Panc1 (cell line): Measurements from ENCODE around the gene BCAS3. TPM values are rescaled to one million over a fixed set of nuclear protein-coding genes. Genes with fewer than 3 reads are reported as not detected.

Source experiments
- ATAC-seq: fragments of 200-7000 bp; cut with Tn5 transposase; 2 replicates; pipeline ENCODE4 v1.9.1; 2020; ENCODE audit warnings: mild to moderate bottlenecking, moderate library complexity
- BruUV-seq: library from RNA; stranded (reverse); fragments of 400-500 nt; replicated peaks from 2 replicates; lab custom pipeline; 2021; lab: Mats Ljungman, UMichigan
- CTCF ChIA-PET: fragments of 300-600 bp; sonication (Branson Sonifier 250); formaldehyde crosslinking; loops from one replicate; lab custom pipeline; 2022; ENCODE audit warnings: antibody characterized with exemption; lab: Charles Lee
- POLR2A ChIA-PET: fragments of 300-600 bp; sonication (Branson Sonifier 250); formaldehyde crosslinking; loops from one replicate; lab custom pipeline; 2022; ENCODE audit warnings: antibody characterized with exemption; lab: Charles Lee
- DNase-seq: peaks from one replicate; pipeline ENCODE4 v3.0.0-alpha.2; 2010; ENCODE audit warnings: low read depth, low spot score
- H3K27ac ChIP-seq: 2 replicates; pipeline ENCODE4 v1.5.1; 2011; ENCODE audit warnings: mild to moderate bottlenecking, low read length, inconsistent platforms
- H3K27me3 ChIP-seq: fragments of 200-500 bp; sonication (Bioruptor generic); 2 replicates; pipeline ENCODE4 v1.6.0; 2014; ENCODE audit warnings: low read length, inconsistent platforms; ENCODE audit not compliant: control insufficient read depth, insufficient read depth
- H3K36me3 ChIP-seq: fragments of 200-500 bp; sonication (Bioruptor generic); 2 replicates; pipeline ENCODE4 v1.5.1; 2014; ENCODE audit warnings: inconsistent platforms, mild to moderate bottlenecking, low read length, moderate library complexity; ENCODE audit not compliant: control insufficient read depth, insufficient read depth
- H3K4me1 ChIP-seq: 2 replicates; pipeline ENCODE4 v1.5.1; 2011; ENCODE audit warnings: inconsistent platforms, mild to moderate bottlenecking, low read length, moderate library complexity; ENCODE audit not compliant: control insufficient read depth, insufficient read depth
- H3K4me3 ChIP-seq, 2 experiments: 2 replicates each; pipeline ENCODE4 v1.5.1; 2011 to 2012; ENCODE audit warnings: low read depth in 2 of 2, low read length in 2 of 2, mild to moderate bottlenecking in 2 of 2, inconsistent platforms in 1 of 2, moderate library complexity in 1 of 2
- H3K9me3 ChIP-seq: fragments of 200-500 bp; sonication (Bioruptor generic); 2 replicates; pipeline ENCODE4 v1.5.1; 2014; ENCODE audit warnings: low read depth, mild to moderate bottlenecking, inconsistent platforms, low read length, moderate library complexity; ENCODE audit not compliant: control insufficient read depth, insufficient read depth
- CTCF ChIP-seq: fragments of 450-650 bp; IDR thresholded peaks from 2 replicates; pipeline ENCODE4 v1.5.1; 2017; ENCODE audit warnings: mild to moderate bottlenecking
- POLR2AphosphoS5 ChIP-seq: IDR thresholded peaks from 2 replicates; pipeline ENCODE4 v1.6.1; 2012; ENCODE audit warnings: mild to moderate bottlenecking, low read depth, low read length, moderate library complexity
- REST ChIP-seq, 2 experiments: IDR thresholded peaks; 2 replicates each; pipeline ENCODE4 v1.6.1; 2011 to 2012; ENCODE audit warnings: low read depth in 2 of 2, control low read depth in 1 of 2, low read length in 1 of 2, mild to moderate bottlenecking in 1 of 2, moderate library complexity in 1 of 2; ENCODE audit not compliant: insufficient read depth in 1 of 2
- SIN3A ChIP-seq: IDR thresholded peaks from 2 replicates; pipeline ENCODE4 v1.6.1; 2012; ENCODE audit warnings: low read depth, mild to moderate bottlenecking, low read length, moderate library complexity, borderline replicate concordance; ENCODE audit not compliant: insufficient read depth
- TCF7L2 ChIP-seq: IDR thresholded peaks from 2 replicates; pipeline ENCODE4 v1.6.1; 2011; ENCODE audit warnings: mild to moderate bottlenecking, low read depth, low read length, inconsistent platforms
- in situ Hi-C: cut with HindIII; loops from 2 replicates; pipeline ENCODE4 v1.10.0; 2016; ENCODE audit warnings: low sequenced_read_pairs, low pct_unique_long_range_greater_than_20kb
- intact Hi-C: fragments of 100-400 bp; cut with micrococcal nuclease; formaldehyde crosslinking; loops from one replicate; pipeline ENCODE4 v1.10.0; 2022; ENCODE audit not compliant: unreplicated experiment
- total RNA-seq: library from RNA; stranded (reverse); gene quantifications from one replicate; pipeline ENCODE4 v1.2.1, GENCODE V29; 2021; ENCODE audit not compliant: unreplicated experiment

Gene BCAS3
- total RNA-seq, 1 experiment from 2014 or later, result 9.3 TPM

GRCh38 chr17:60823515-60823914 lies 145.9 kb downstream of the BCAS3 start:
- in situ Hi-C loops, result no loop called here
- Histone ChIP-seq H3K9me3 (no peaks in the 10 kb centered on the region), H3K4me3 (no peak overlapping the region), H3K4me1 (no peaks in the 10 kb centered on the region), H3K27me3 (no peaks in the 10 kb centered on the region), H3K36me3 (no peaks in the 10 kb centered on the region), H3K27ac (no peak overlapping the region)
- ATAC-seq (no peak), DNase-seq (no peak)
- POLR2A ChIA-PET, result no interaction called here
- CTCF ChIA-PET, result no interaction called here
- intact Hi-C loops, result no loop called here
- no TSS peak for BruUV-seq
- TF ChIP-seq TCF7L2 (no peak), POLR2AphosphoS5 (no peak), CTCF (no peak), SIN3A (no peak), REST (IDR thresholded peaks at IDR 0.05; ENCODE audit: insufficient read depth in 1 of 2, low read depth in 2 of 2, low read length in 1 of 2) (no peak)

- Histone ChIP-seq H3K9me3 (no peaks in the 10 kb centered on the region), H3K4me1 (no peaks in the 10 kb centered on the region), H3K4me3 (no peak overlapping the region), H3K36me3 (no peaks in the 10 kb centered on the region), H3K27ac (no peak overlapping the region), H3K27me3 (no peaks in the 10 kb centered on the region)
- TF ChIP-seq TCF7L2 (no peak), POLR2AphosphoS5 (no peak), SIN3A (no peak), REST (IDR thresholded peaks at IDR 0.05; ENCODE audit: insufficient read depth in 1 of 2, low read depth in 2 of 2, low read length in 1 of 2) (no peak), CTCF (no peak)
- no peak for ATAC-seq
- intact Hi-C loops, result no loop called here
- BruUV-seq, result no TSS peak
- ChIA-PET CTCF (no interaction called here), POLR2A (no interaction called here)
- in situ Hi-C loops, result no loop called here
- DNase-seq, result no peak
These were observed 147.7 kb downstream of the BCAS3 start for GRCh38 chr17:60825351-60825750.
